ENCODE results near the gene FAM107B. TPM values are rescaled to one million over a fixed set of nuclear protein-coding genes. Genes with fewer than 3 reads are reported as not detected.

FAM107B gene
- total RNA-seq, 1 experiment from 2014 or later: 41.3 TPM

- H3K9me3 Mint-ChIP-seq (ENCODE audit: unreplicated experiment): no peaks in the 10 kb centered on the region
These were observed 225.7 kb downstream of the FAM107B start for GRCh38 chr10:14548970-14549369.

GRCh38 chr10:14548474-14548873 is 226.2 kb downstream of the FAM107B start:
- Mint-ChIP-seq H3K4me1 (ENCODE audit: insufficient read depth, unreplicated experiment) (no peaks in the 10 kb centered on the region), H3K4me3 (ENCODE audit: unreplicated experiment) (no peak overlapping the region), H3K27me3 (ENCODE audit: insufficient read depth, unreplicated experiment) (no peaks in the 10 kb centered on the region), H3K9me3 (ENCODE audit: unreplicated experiment) (no peaks in the 10 kb centered on the region), H3K27ac (ENCODE audit: low read depth, unreplicated experiment) (no peak overlapping the region), H3K36me3 (ENCODE audit: insufficient read depth, unreplicated experiment) (no peaks in the 10 kb centered on the region)
- no peak for TF ChIP-seq CTCF (IDR thresholded peaks at IDR 0.05; ENCODE audit: unreplicated experiment)
- BruUV-seq (replicated peaks): no TSS peak
- intact Hi-C loops (cut with micrococcal nuclease): no loop called here
- ChIA-PET POLR2A (no interaction called here), CTCF (interaction anchor here (1.6 to 2.1 kb wide), 2 partner anchors 11 to 289 kb away, joined by 7 to 12 read pairs; partner anchors contain the start of genes CDNF, HSPA14 and MSANTD7)
- no peak for DNase-seq (ENCODE audit: unreplicated experiment)

More at GRCh38 chr10:14548970-14549369, 225.7 kb downstream of the FAM107B start:
- DNase-seq (ENCODE audit: unreplicated experiment): no peak
- no peaks in the 10 kb centered on the region for H3K36me3 Mint-ChIP-seq (ENCODE audit: insufficient read depth, unreplicated experiment)
- peaks cover 2% of the 10 kb centered on the region for H3K4me1 Mint-ChIP-seq (ENCODE audit: insufficient read depth, unreplicated experiment)
- no TSS peak for BruUV-seq (replicated peaks)
- no peak overlapping the region for H3K4me3 Mint-ChIP-seq (ENCODE audit: unreplicated experiment)
- ChIA-PET POLR2A (interaction anchor here (1.2 kb wide), 1 partner anchor 14 kb away, joined by 3 read pairs; no protein-coding TSS in a partner anchor), CTCF (interaction anchor here (1.6 to 2.1 kb wide), 2 partner anchors 11 to 289 kb away, joined by 7 to 12 read pairs; partner anchors contain the start of genes CDNF, HSPA14 and MSANTD7)
- no peaks in the 10 kb centered on the region for H3K27me3 Mint-ChIP-seq (ENCODE audit: insufficient read depth, unreplicated experiment)
- H3K27ac Mint-ChIP-seq (ENCODE audit: low read depth, unreplicated experiment): no peak overlapping the region
- TF ChIP-seq CTCF (IDR thresholded peaks at IDR 0.05; ENCODE audit: unreplicated experiment): no peak
- intact Hi-C loops (cut with micrococcal nuclease): no loop called here

GRCh38 chr10:14547816-14548215 is 226.9 kb downstream of the FAM107B start:
- no TSS peak for BruUV-seq (replicated peaks)
- no peak overlapping the region for H3K4me3 Mint-ChIP-seq (ENCODE audit: unreplicated experiment)
- TF ChIP-seq CTCF (IDR thresholded peaks at IDR 0.05; ENCODE audit: unreplicated experiment): no peak
- H3K27ac Mint-ChIP-seq (ENCODE audit: low read depth, unreplicated experiment): no peak overlapping the region
- H3K9me3 Mint-ChIP-seq (ENCODE audit: unreplicated experiment): no peaks in the 10 kb centered on the region
- H3K36me3 Mint-ChIP-seq (ENCODE audit: insufficient read depth, unreplicated experiment): no peaks in the 10 kb centered on the region
- no peaks in the 10 kb centered on the region for H3K4me1 Mint-ChIP-seq (ENCODE audit: insufficient read depth, unreplicated experiment)
- POLR2A ChIA-PET: no interaction called here
- DNase-seq (ENCODE audit: unreplicated experiment): no peak
- CTCF ChIA-PET: interaction anchor here (0.6 kb wide), 2 partner anchors 262 to 558 kb away, joined by 3 to 4 read pairs; no protein-coding TSS in a partner anchor
- no peaks in the 10 kb centered on the region for H3K27me3 Mint-ChIP-seq (ENCODE audit: insufficient read depth, unreplicated experiment)
- intact Hi-C loops (cut with micrococcal nuclease): no loop called here

GRCh38 chr10:14545827-14546226 is 228.9 kb downstream of the FAM107B start:
- intact Hi-C loops (cut with micrococcal nuclease): no loop called here
- Mint-ChIP-seq H3K36me3 (ENCODE audit: insufficient read depth, unreplicated experiment) (no peaks in the 10 kb centered on the region), H3K4me1 (ENCODE audit: insufficient read depth, unreplicated experiment) (no peaks in the 10 kb centered on the region), H3K27ac (ENCODE audit: low read depth, unreplicated experiment) (no peak overlapping the region), H3K9me3 (ENCODE audit: unreplicated experiment) (no peaks in the 10 kb centered on the region), H3K4me3 (ENCODE audit: unreplicated experiment) (no peak overlapping the region), H3K27me3 (ENCODE audit: insufficient read depth, unreplicated experiment) (no peaks in the 10 kb centered on the region)
- TF ChIP-seq CTCF (IDR thresholded peaks at IDR 0.05; ENCODE audit: unreplicated experiment): no peak
- ChIA-PET POLR2A (interaction anchor here (0.6 to 1.2 kb wide), 2 partner anchors 17 to 274 kb away, joined by 3 read pairs; no protein-coding TSS in a partner anchor), CTCF (interaction anchor here (0.6 to 2.8 kb wide), 4 partner anchors 9 to 604 kb away, joined by 3 to 22 read pairs (median 5); no protein-coding TSS in a partner anchor)
- BruUV-seq (replicated peaks): no TSS peak
- no peak for DNase-seq (ENCODE audit: unreplicated experiment)
